ENCODE results near the gene ALOXE3. TPM values are rescaled to one million over a fixed set of nuclear protein-coding genes. Genes with fewer than 3 reads are reported as not detected.

The ALOXE3 gene
- total and polyA plus RNA-seq, 2 experiments from 2014 or later, result 0.10 to 0.27 TPM

GRCh38 chr17:8076502-8077266, 41.6 kb downstream of the ALOXE3 start (continued):
- TF ChIP-seq ZNF462 (CRISPR knock-in tag; IDR thresholded peaks at IDR 0.05), result no peak
- no peak for TF ChIP-seq REST (IDR thresholded peaks at IDR 0.05; ENCODE audit: unreplicated experiment)
- no peak for TF ChIP-seq CREB1 (CRISPR knock-in tag; IDR thresholded peaks at IDR 0.05; ENCODE audit: low read depth)
- no peak for TF ChIP-seq STAT1 (IDR thresholded peaks at IDR 0.05; ENCODE audit: unreplicated experiment)
- TF ChIP-seq CTCF (conservative IDR thresholded peaks at IDR 0.05; ENCODE audit: low read depth in 2 of 2), result no peak
- TF ChIP-seq EZH2phosphoT487 (IDR thresholded peaks at IDR 0.05; ENCODE audit: unreplicated experiment), result no peak

All from GM23338 (cell line).